ENCODE measurements around the gene SCN3B. TPM values are rescaled to one million over a fixed set of nuclear protein-coding genes. Genes with fewer than 3 reads are reported as not detected.

The SCN3B gene
- total RNA-seq, 1 experiment from 2014 or later, result not detected

DNA sequence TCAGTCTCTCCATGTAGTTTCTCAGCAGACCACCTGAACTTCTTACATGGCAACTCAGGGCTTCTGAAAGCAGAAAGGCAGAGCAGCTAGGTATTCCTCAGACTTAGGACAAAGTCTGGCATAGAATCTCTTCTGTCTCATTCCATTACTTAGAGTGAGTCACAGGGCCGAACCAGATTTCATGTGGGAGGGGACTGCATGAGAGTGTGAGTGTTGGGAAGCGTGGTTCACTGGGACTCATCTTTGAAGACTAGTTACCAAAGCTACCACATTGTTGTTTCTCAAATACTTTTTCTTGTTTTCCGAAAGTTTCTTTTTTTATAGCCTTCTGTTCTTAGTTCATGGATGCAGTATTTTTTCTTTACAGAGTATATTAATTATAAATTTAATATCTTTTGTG is 36.1 kb upstream of the SCN3B start:
- no peaks in the 10 kb centered on the region for H3K79me2 ChIP-seq (ENCODE audit: low read depth)
- H3K4me3 ChIP-seq, result no peak overlapping the region
- H3K36me3 ChIP-seq (ENCODE audit: low read depth), result no peaks in the 10 kb centered on the region
- no peak overlapping the region for H3K4me2 ChIP-seq
- no peak overlapping the region for H3K27ac ChIP-seq
- ChIA-PET CTCF (no interaction called here), POLR2A (ENCODE audit: unreplicated experiment) (no interaction called here)
- no peak for TF ChIP-seq EZH2 (IDR thresholded peaks at IDR 0.05; ENCODE audit: low read depth)
- no peak for TF ChIP-seq CTCF (conservative IDR thresholded peaks at IDR 0.05)
- no peaks in the 10 kb centered on the region for H3K9me3 ChIP-seq (ENCODE audit: insufficient read depth, low read depth)
- no peaks in the 10 kb centered on the region for H3F3A ChIP-seq (ENCODE audit: insufficient read depth, low read depth)
- DNase-seq, result no peak
- no peak overlapping the region for H2AFZ ChIP-seq
- no TSS peak for BruUV-seq (replicated peaks)
- H3K4me1 ChIP-seq (replicated peaks; ENCODE audit: insufficient read depth), result peaks cover 6% of the 10 kb centered on the region; the same call in 1 of the 2 replicates
- H4K20me1 ChIP-seq (ENCODE audit: insufficient read depth), result no peaks in the 10 kb centered on the region
- no peaks in the 10 kb centered on the region for H3K9me2 ChIP-seq (ENCODE audit: insufficient read depth)
- H3K27me3 ChIP-seq (ENCODE audit: insufficient read depth, low read depth), result peaks cover 83% of the 10 kb centered on the region
- intact Hi-C loops (cut with micrococcal nuclease; ENCODE audit: unreplicated experiment), result no loop called here

- TF ChIP-seq EZH2 (IDR thresholded peaks at IDR 0.05; ENCODE audit: low read depth), result no peak
- no peak for TF ChIP-seq CTCF (conservative IDR thresholded peaks at IDR 0.05)
- intact Hi-C loops (cut with micrococcal nuclease; ENCODE audit: unreplicated experiment), result no loop called here
- no peak overlapping the region for H3K4me3 ChIP-seq
- POLR2A ChIA-PET (ENCODE audit: unreplicated experiment), result no interaction called here
- peaks cover 85% of the 10 kb centered on the region for H3K27me3 ChIP-seq (ENCODE audit: insufficient read depth, low read depth)
- H3K4me2 ChIP-seq, result no peak overlapping the region
- H3K9me3 ChIP-seq (ENCODE audit: insufficient read depth, low read depth), result no peaks in the 10 kb centered on the region
- H3K36me3 ChIP-seq (ENCODE audit: low read depth), result no peaks in the 10 kb centered on the region
- no peaks in the 10 kb centered on the region for H4K20me1 ChIP-seq (ENCODE audit: insufficient read depth)
- no peak overlapping the region for H3K27ac ChIP-seq
- no peak for DNase-seq
- H3F3A ChIP-seq (ENCODE audit: insufficient read depth, low read depth), result no peaks in the 10 kb centered on the region
- no peaks in the 10 kb centered on the region for H3K4me1 ChIP-seq (replicated peaks; ENCODE audit: insufficient read depth)
- H3K79me2 ChIP-seq (ENCODE audit: low read depth), result no peaks in the 10 kb centered on the region
- no peak overlapping the region for H2AFZ ChIP-seq
- no peaks in the 10 kb centered on the region for H3K9me2 ChIP-seq (ENCODE audit: insufficient read depth)
- BruUV-seq (replicated peaks), result no TSS peak
- CTCF ChIA-PET, result no interaction called here
These were observed 30.2 kb upstream of the SCN3B start for GRCh38 chr11:123684601-123685000.

DNA sequence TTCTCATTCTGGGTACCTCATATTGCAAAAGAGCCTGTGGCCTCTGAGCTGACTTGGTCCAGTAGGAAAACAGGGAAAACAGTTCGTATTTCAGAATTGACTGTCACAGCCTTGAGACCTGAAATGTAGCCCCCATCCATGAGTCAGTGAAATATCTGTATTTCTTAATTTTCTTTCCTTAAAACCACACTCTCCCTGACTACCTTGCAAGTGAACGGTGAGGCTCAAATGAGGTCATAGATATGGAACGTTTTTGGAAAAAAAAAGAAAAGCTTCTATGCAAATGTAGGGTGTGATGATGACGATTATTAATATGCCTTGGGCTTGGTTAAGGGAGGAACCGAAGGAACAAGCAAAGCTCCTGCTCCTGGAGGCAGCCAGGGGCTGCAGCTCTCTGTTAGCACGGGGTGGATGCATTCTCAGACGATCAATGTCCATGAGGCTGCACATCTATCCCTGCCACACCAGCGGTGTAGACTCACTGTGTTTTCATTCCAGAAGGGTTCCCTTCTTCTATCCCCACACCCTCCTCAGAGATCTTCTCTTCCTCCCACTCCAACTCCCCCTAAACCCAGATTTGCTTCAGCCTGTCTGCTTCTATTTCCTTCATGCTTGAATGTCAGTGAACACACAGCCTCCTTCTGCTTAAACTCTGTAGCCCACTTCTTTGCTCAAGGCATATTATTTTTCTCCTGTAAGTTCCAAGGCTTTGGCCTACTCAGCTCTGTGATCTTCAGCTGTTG is 29.2 kb upstream of the SCN3B start:
- DNase-seq, result no peak
- H4K20me1 ChIP-seq (ENCODE audit: insufficient read depth), result no peaks in the 10 kb centered on the region
- H3K4me1 ChIP-seq (replicated peaks; ENCODE audit: insufficient read depth), result no peaks in the 10 kb centered on the region
- peaks cover 87% of the 10 kb centered on the region for H3K27me3 ChIP-seq (ENCODE audit: insufficient read depth, low read depth)
- H3K9me3 ChIP-seq (ENCODE audit: insufficient read depth, low read depth), result no peaks in the 10 kb centered on the region
- intact Hi-C loops (cut with micrococcal nuclease; ENCODE audit: unreplicated experiment), result no loop called here
- no peak overlapping the region for H2AFZ ChIP-seq
- no peaks in the 10 kb centered on the region for H3K79me2 ChIP-seq (ENCODE audit: low read depth)
- no peaks in the 10 kb centered on the region for H3K9me2 ChIP-seq (ENCODE audit: insufficient read depth)
- ChIA-PET CTCF (interaction anchor here (0.7 kb wide), 1 partner anchor 399 kb away, joined by 4 read pairs; no protein-coding TSS in a partner anchor), POLR2A (ENCODE audit: unreplicated experiment) (no interaction called here)
- H3F3A ChIP-seq (ENCODE audit: insufficient read depth, low read depth), result no peaks in the 10 kb centered on the region
- H3K4me3 ChIP-seq, result no peak overlapping the region
- H3K4me2 ChIP-seq, result no peak overlapping the region
- no TSS peak for BruUV-seq (replicated peaks)
- no peak for TF ChIP-seq CTCF (conservative IDR thresholded peaks at IDR 0.05)
- H3K27ac ChIP-seq, result no peak overlapping the region
- no peaks in the 10 kb centered on the region for H3K36me3 ChIP-seq (ENCODE audit: low read depth)
